ENCODE measurements around the gene THBD.

GRCh38 chr20:23086056-23086566 lies 36.6 kb upstream of the THBD start, which contains the start of gene CD93:
- TF ChIP-seq CTCF (IDR thresholded peaks at IDR 0.05), result no peak
- TF ChIP-seq POLR2AphosphoS5 (IDR thresholded peaks at IDR 0.05; ENCODE audit: low read depth, low read length), result no peak
